Hepatocyte (in vitro differentiated cells): Measurements from ENCODE around the gene SMARCB1. TPM values are rescaled to one million over a fixed set of nuclear protein-coding genes. Genes with fewer than 3 reads are reported as not detected.

Experiments used
- DNase-seq: peaks from one replicate; pipeline ENCODE4 v3.0.0-alpha.2; 2016; ENCODE audit warnings: low spot score
- H2AFZ ChIP-seq: fragments of 200-600 bp; sonication (generic); 2 replicates; pipeline ENCODE4 v1.6.0; 2016; ENCODE audit warnings: antibody characterized with exemption, mild to moderate bottlenecking
- H3K27ac ChIP-seq: fragments of 200-600 bp; sonication (generic); 2 replicates; pipeline ENCODE4 v1.5.1; 2016; ENCODE audit warnings: mild to moderate bottlenecking
- H3K27me3 ChIP-seq: fragments of 200-600 bp; sonication (generic); 2 replicates; pipeline ENCODE4 v1.6.1; 2016
- H3K36me3 ChIP-seq: fragments of 200-600 bp; sonication (generic); replicated peaks from 2 replicates; pipeline ENCODE4 v1.5.1; 2016; ENCODE audit warnings: low read depth; ENCODE audit not compliant: insufficient read depth
- H3K4me1 ChIP-seq: fragments of 200-600 bp; sonication (generic); 2 replicates; pipeline ENCODE4 v1.5.1; 2016; ENCODE audit warnings: mild to moderate bottlenecking, moderate library complexity; ENCODE audit not compliant: insufficient read depth
- H3K4me2 ChIP-seq: fragments of 200-600 bp; sonication (generic); 2 replicates; pipeline ENCODE4 v1.6.0; 2016
- H3K4me3 ChIP-seq: fragments of 200-600 bp; sonication (generic); 2 replicates; pipeline ENCODE4 v1.5.1; 2016; ENCODE audit warnings: mild to moderate bottlenecking
- H3K79me2 ChIP-seq: fragments of 200-600 bp; sonication (generic); 2 replicates; pipeline ENCODE4 v1.6.0; 2017; ENCODE audit warnings: mild to moderate bottlenecking
- H3K9me2 ChIP-seq: fragments of 200-600 bp; sonication (generic); replicated peaks from 2 replicates; pipeline ENCODE4 v1.6.0; 2017; ENCODE audit warnings: mild to moderate bottlenecking; ENCODE audit not compliant: insufficient read depth
- H3K9me3 ChIP-seq: fragments of 200-600 bp; sonication (generic); 2 replicates; pipeline ENCODE4 v1.5.1; 2016; ENCODE audit warnings: low read depth, mild to moderate bottlenecking
- H4K20me1 ChIP-seq: fragments of 200-600 bp; sonication (generic); 2 replicates; pipeline ENCODE4 v1.6.0; 2016; ENCODE audit warnings: mild to moderate bottlenecking; ENCODE audit not compliant: insufficient read depth, poor library complexity, severe bottlenecking
- CTCF ChIP-seq: fragments of 200-600 bp; sonication (generic); IDR thresholded peaks from 2 replicates; pipeline ENCODE4 v1.5.1; 2016; ENCODE audit warnings: antibody characterized with exemption, mild to moderate bottlenecking; ENCODE audit not compliant: poor library complexity
- EZH2 ChIP-seq: fragments of 200-600 bp; sonication (generic); IDR thresholded peaks from 2 replicates; pipeline ENCODE4 v1.6.1; 2016; ENCODE audit warnings: antibody characterized with exemption, mild to moderate bottlenecking, borderline replicate concordance
- EZH2phosphoT487 ChIP-seq: fragments of 200-600 bp; sonication (generic); IDR thresholded peaks from one replicate; pipeline ENCODE4 v1.6.1; 2018; ENCODE audit warnings: antibody characterized with exemption, mild to moderate bottlenecking, low read depth, moderate library complexity; ENCODE audit not compliant: unreplicated experiment, severe bottlenecking
- WGBS: methylation state at CpG from one replicate; pipeline ENCODE4 v1.1.6; 2016; ENCODE audit warnings: low lambda C conversion rate; ENCODE audit errors: missing lambda C conversion rate; 5-methylcytosine and 5-hydroxymethylcytosine counted together
- polyA plus RNA-seq: library from polyadenylated mRNA; unstranded; fragments of >200 nt; fragmentation: Nextera tagmentation; extraction: Ambion mirVana; gene quantifications from 2 replicates; pipeline ENCODE4 v1.2.1, GENCODE V29; 2016
- small RNA-seq: library from RNA; depleted of rRNA; stranded (forward); fragments of <200 nt; gene quantifications from one replicate; pipeline ENCODE3, GENCODE V24; 2014
- total RNA-seq: library from RNA; depleted of rRNA; stranded (reverse); fragments of >200 nt; gene quantifications from 2 replicates; pipeline ENCODE4 v1.2.3, GENCODE V29; 2014

Gene SMARCB1
- total and polyA plus RNA-seq, 2 experiments from 2014 or later: 84.3 to 120 TPM

DNA sequence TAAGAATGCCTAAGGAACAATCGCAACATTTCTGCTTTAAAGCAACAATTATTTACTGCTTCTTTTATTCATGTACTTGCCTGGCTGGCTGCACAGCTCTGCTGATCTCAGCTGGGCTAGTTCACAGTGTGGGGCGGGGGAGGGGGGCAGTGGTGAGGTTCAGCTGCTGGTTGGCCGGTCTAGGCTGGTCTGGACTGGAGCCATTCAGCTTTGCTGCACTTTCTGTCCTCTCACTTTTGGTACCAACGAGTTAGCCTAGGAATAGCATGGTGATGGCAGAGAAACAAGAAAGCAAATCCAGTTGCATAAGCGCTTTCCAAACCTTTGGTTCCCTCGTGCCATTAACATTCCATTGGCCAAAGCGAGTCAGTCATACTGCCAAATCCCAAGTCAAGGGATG, 91.5 kb downstream of the SMARCB1 start:
- WGBS: 94% methylated on average over 7 of the region's 7 CpGs
- Histone ChIP-seq H3K27ac (no peak overlapping the region), H3K9me2 (no peaks in the 10 kb centered on the region), H3K36me3 (no peaks in the 10 kb centered on the region), H3K4me2 (no peak overlapping the region), H3K79me2 (no peaks in the 10 kb centered on the region), H3K4me3 (no peak overlapping the region), H2AFZ (no peak overlapping the region), H3K9me3 (no peaks in the 10 kb centered on the region), H4K20me1 (no peaks in the 10 kb centered on the region), H3K27me3 (no peaks in the 10 kb centered on the region), H3K4me1 (no peaks in the 10 kb centered on the region)
- TF ChIP-seq EZH2: no peak
- no peak for TF ChIP-seq EZH2phosphoT487
- DNase-seq: no peak

DNA sequence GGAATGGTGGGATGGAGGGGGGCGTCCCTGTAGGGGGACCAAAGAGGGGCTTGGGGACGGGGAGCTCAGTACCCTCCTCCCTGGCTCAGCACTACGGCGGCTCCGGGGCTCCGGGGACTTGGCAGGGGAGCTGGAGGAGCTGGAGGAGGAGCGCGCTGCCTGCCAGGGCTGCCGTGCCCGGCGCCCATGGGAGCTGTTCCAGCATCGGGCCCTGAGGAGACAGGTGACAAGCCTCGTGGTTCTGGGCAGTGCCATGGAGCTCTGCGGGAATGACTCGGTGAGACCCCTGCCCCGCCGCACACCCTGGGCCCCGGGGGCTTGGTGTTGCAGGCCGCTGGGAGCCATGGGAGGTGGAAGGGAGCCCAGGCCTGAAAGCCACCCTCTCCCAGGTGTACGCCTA, 95.6 kb downstream of the SMARCB1 start:
- H3K27me3 ChIP-seq: no peaks in the 10 kb centered on the region
- WGBS: 98% methylated on average over 7 of the region's 20 CpGs
- H3K4me3 ChIP-seq: no peak overlapping the region
- no peaks in the 10 kb centered on the region for H3K79me2 ChIP-seq
- no peaks in the 10 kb centered on the region for H3K9me3 ChIP-seq
- no peaks in the 10 kb centered on the region for H3K36me3 ChIP-seq
- H3K9me2 ChIP-seq: no peaks in the 10 kb centered on the region
- TF ChIP-seq EZH2phosphoT487: no peak
- TF ChIP-seq CTCF: no peak
- no peak for TF ChIP-seq EZH2
- no peak overlapping the region for H2AFZ ChIP-seq
- no peaks in the 10 kb centered on the region for H3K4me1 ChIP-seq
- H3K4me2 ChIP-seq: no peak overlapping the region
- H4K20me1 ChIP-seq: no peaks in the 10 kb centered on the region
- no peak for DNase-seq
- H3K27ac ChIP-seq: no peak overlapping the region

- no peak for DNase-seq
- TF ChIP-seq EZH2 (no peak), EZH2phosphoT487 (no peak), CTCF (no peak)
- 97% methylated on average over 9 of the region's 9 CpGs for WGBS
These were observed 96.9 kb downstream of the SMARCB1 start for GRCh38 chr22:23883658-23884057.

GRCh38 chr22:23884140-23884539, 97.4 kb downstream of the SMARCB1 start:
- H3K4me3 ChIP-seq: no peak overlapping the region
- no peaks in the 10 kb centered on the region for H4K20me1 ChIP-seq
- no peaks in the 10 kb centered on the region for H3K9me3 ChIP-seq
- 96% methylated on average over 9 of the region's 9 CpGs for WGBS
- DNase-seq: no peak
- no peak overlapping the region for H3K4me2 ChIP-seq
- no peaks in the 10 kb centered on the region for H3K36me3 ChIP-seq
- H3K4me1 ChIP-seq: no peaks in the 10 kb centered on the region
- TF ChIP-seq EZH2 (no peak), EZH2phosphoT487 (no peak), CTCF (no peak)
- H3K79me2 ChIP-seq: no peaks in the 10 kb centered on the region
- no peaks in the 10 kb centered on the region for H3K27me3 ChIP-seq
- H2AFZ ChIP-seq: no peak overlapping the region
- H3K27ac ChIP-seq: no peak overlapping the region
- H3K9me2 ChIP-seq: no peaks in the 10 kb centered on the region

More at GRCh38 chr22:23883658-23884057, 96.9 kb downstream of the SMARCB1 start:
- no peaks in the 10 kb centered on the region for H3K9me2 ChIP-seq
- no peak overlapping the region for H3K27ac ChIP-seq
- H3K79me2 ChIP-seq: no peaks in the 10 kb centered on the region
- no peaks in the 10 kb centered on the region for H3K36me3 ChIP-seq
- no peaks in the 10 kb centered on the region for H4K20me1 ChIP-seq
- no peaks in the 10 kb centered on the region for H3K9me3 ChIP-seq
- H3K27me3 ChIP-seq: no peaks in the 10 kb centered on the region
- H3K4me2 ChIP-seq: no peak overlapping the region
- no peak overlapping the region for H3K4me3 ChIP-seq
- H2AFZ ChIP-seq: no peak overlapping the region
- no peaks in the 10 kb centered on the region for H3K4me1 ChIP-seq

Small RNA genes lying within 50 kb of the gene (small RNA-seq; reads per million reads assigned to genes)
- not detected for gene RN7SL268P

Other genes starting within 250 kb of the SMARCB1 start
- not detected in 2 replicates for gene IGLL1, start 206.7 kb upstream of the SMARCB1 start, total RNA-seq
- gene IGLL1, start 206.7 kb upstream of the SMARCB1 start, polyA plus RNA-seq: not detected in 2 replicates
- gene DRICH1, start 154.6 kb upstream of the SMARCB1 start, total RNA-seq: 0.48 TPM in 1 of 2 replicates, not detected in the other
- 0.43 TPM in 1 of 2 replicates, not detected in the other for gene DRICH1, start 154.6 kb upstream of the SMARCB1 start, polyA plus RNA-seq
- not detected in 2 replicates for gene RGL4, start 96.0 kb upstream of the SMARCB1 start, total RNA-seq
- 0.61 and 0.68 TPM in 2 replicates for gene RGL4, start 96.0 kb upstream of the SMARCB1 start, polyA plus RNA-seq
- gene ZNF70, start 35.9 kb upstream of the SMARCB1 start, total RNA-seq: 4.6 and 5.2 TPM in 2 replicates
- gene ZNF70, start 35.9 kb upstream of the SMARCB1 start, polyA plus RNA-seq: 1.3 and 2.3 TPM in 2 replicates
- not detected in 2 replicates for gene VPREB3, start 32.5 kb upstream of the SMARCB1 start, total RNA-seq
- not detected in 2 replicates for gene VPREB3, start 32.5 kb upstream of the SMARCB1 start, polyA plus RNA-seq
- gene C22orf15, start 24.0 kb upstream of the SMARCB1 start, total RNA-seq: not detected in 2 replicates
- 0.35 and 0.37 TPM in 2 replicates for gene C22orf15, start 24.0 kb upstream of the SMARCB1 start, polyA plus RNA-seq
- 4.0 and 36.5 TPM in 2 replicates for gene CHCHD10, start 19.0 kb upstream of the SMARCB1 start, total RNA-seq
- gene CHCHD10, start 19.0 kb upstream of the SMARCB1 start, polyA plus RNA-seq: 53.0 and 68.1 TPM in 2 replicates
- 27.9 and 36.2 TPM in 2 replicates for gene MMP11, start 14.1 kb upstream of the SMARCB1 start, total RNA-seq
- 22.8 and 25.2 TPM in 2 replicates for gene MMP11, start 14.1 kb upstream of the SMARCB1 start, polyA plus RNA-seq
- 1.6 and 1.8 TPM in 2 replicates for gene DERL3, start 52.0 kb downstream of the SMARCB1 start, total RNA-seq
- 5.1 and 6.1 TPM in 2 replicates for gene DERL3, start 52.0 kb downstream of the SMARCB1 start, polyA plus RNA-seq
- gene SLC2A11, start 70.9 kb downstream of the SMARCB1 start, total RNA-seq: 11.6 and 15.0 TPM in 2 replicates
- gene SLC2A11, start 70.9 kb downstream of the SMARCB1 start, polyA plus RNA-seq: 15.0 and 20.9 TPM in 2 replicates
- gene MIF, start 107.4 kb downstream of the SMARCB1 start, total RNA-seq: 240 and 306 TPM in 2 replicates
- 2,070 and 2,177 TPM in 2 replicates for gene MIF, start 107.4 kb downstream of the SMARCB1 start, polyA plus RNA-seq
- 0.24 and 1.3 TPM in 2 replicates for gene GSTT2B, start 174.2 kb downstream of the SMARCB1 start, total RNA-seq
- 3.0 and 5.6 TPM in 2 replicates for gene GSTT2B, start 174.2 kb downstream of the SMARCB1 start, polyA plus RNA-seq
- not detected in 2 replicates for gene DDTL, start 179.9 kb downstream of the SMARCB1 start, total RNA-seq
- gene DDTL, start 179.9 kb downstream of the SMARCB1 start, polyA plus RNA-seq: 4.7 and 7.2 TPM in 2 replicates
- gene DDT, start 187.5 kb downstream of the SMARCB1 start, total RNA-seq: 136 and 143 TPM in 2 replicates
- 213 and 223 TPM in 2 replicates for gene DDT, start 187.5 kb downstream of the SMARCB1 start, polyA plus RNA-seq
- gene GSTT2, start 193.2 kb downstream of the SMARCB1 start, total RNA-seq: not detected in 2 replicates
- 0.15 TPM in 1 of 2 replicates, not detected in the other for gene GSTT2, start 193.2 kb downstream of the SMARCB1 start, polyA plus RNA-seq
- gene GSTT4, start 218.5 kb downstream of the SMARCB1 start, total RNA-seq: not detected in 2 replicates
- not detected in 2 replicates for gene GSTT4, start 218.5 kb downstream of the SMARCB1 start, polyA plus RNA-seq
- 24.7 and 34.5 TPM in 2 replicates for gene CABIN1, start 224.3 kb downstream of the SMARCB1 start, total RNA-seq
- 20.9 and 21.7 TPM in 2 replicates for gene CABIN1, start 224.3 kb downstream of the SMARCB1 start, polyA plus RNA-seq